GM12878 (cell line): ENCODE results near the gene RAB31.

Source experiments
- CTCF ChIP-seq, 3 experiments: IDR thresholded peaks in 2 of 3; conservative IDR thresholded peaks in 1 of 3; 2 replicates each; pipeline ENCODE4 v1.5.1; 2011; ENCODE audit warnings: low read depth in 3 of 3, low read length in 3 of 3, mild to moderate bottlenecking in 3 of 3, control low read depth in 2 of 3, moderate library complexity in 2 of 3, inconsistent platforms in 1 of 3, mixed read lengths in 1 of 3; ENCODE audit not compliant: control insufficient read depth in 2 of 3, insufficient read depth in 1 of 3; ENCODE audit errors: extremely low read depth in 1 of 3
- HDAC6 ChIP-seq: fragments of 200-600 bp; sonication (generic); IDR thresholded peaks from one replicate; pipeline ENCODE4 v1.8.0; 2017; ENCODE audit warnings: antibody characterized with exemption; ENCODE audit not compliant: unreplicated experiment
- MYC ChIP-seq: IDR thresholded peaks from 2 replicates; pipeline ENCODE4 v1.6.1; 2011; ENCODE audit warnings: mild to moderate bottlenecking, low read length, moderate library complexity, inconsistent platforms; ENCODE audit not compliant: insufficient read depth, insufficient replicate concordance, insufficient read length, severe bottlenecking
- RAD21 ChIP-seq: IDR thresholded peaks from 2 replicates; pipeline ENCODE4 v1.6.1; 2011; ENCODE audit warnings: mild to moderate bottlenecking, low read depth, low read length, moderate library complexity; ENCODE audit not compliant: insufficient read depth
- STAT3 ChIP-seq: IDR thresholded peaks from 2 replicates; pipeline ENCODE4 v1.6.1; 2011; ENCODE audit warnings: low read depth, low read length, improper control_type of control experiment
- TF ChIP-seq, protein P1 (sequence below): fragments of 450-650 bp; IDR thresholded peaks from 2 replicates; pipeline ENCODE4 v1.6.1; 2016; ENCODE audit warnings: mild to moderate bottlenecking, moderate library complexity, borderline replicate concordance

DNA sequence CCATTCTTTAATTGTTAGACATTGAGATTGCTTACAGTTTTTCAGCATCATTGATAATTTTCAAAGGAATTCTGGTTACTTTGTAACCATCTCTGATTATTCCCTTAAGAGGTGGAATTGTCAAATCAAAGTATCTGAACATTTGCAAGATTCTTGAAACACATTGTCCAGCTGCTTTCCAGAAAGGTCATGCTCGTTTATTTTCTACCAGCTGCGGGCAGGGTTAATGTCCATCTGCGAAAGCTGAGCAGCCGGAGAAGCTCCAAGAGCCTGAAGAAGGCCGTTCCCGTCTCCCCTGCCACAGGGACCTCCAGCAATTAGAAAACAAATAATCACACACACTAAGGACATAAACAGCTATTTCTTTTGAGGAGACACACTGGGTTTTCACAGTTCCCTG, 101.6 kb downstream of the RAB31 start:
- TF ChIP-seq RAD21 = no peak
- TF ChIP-seq CTCF (IDR thresholded peaks at IDR 0.05 in 2 of 3, conservative IDR thresholded peaks at IDR 0.05 in 1 of 3; ENCODE audit: control insufficient read depth in 2 of 3, extremely low read depth in 1 of 3, insufficient read depth in 1 of 3, low read depth in 3 of 3, low read length in 3 of 3) = no peak
- TF ChIP-seq, protein P1, sequence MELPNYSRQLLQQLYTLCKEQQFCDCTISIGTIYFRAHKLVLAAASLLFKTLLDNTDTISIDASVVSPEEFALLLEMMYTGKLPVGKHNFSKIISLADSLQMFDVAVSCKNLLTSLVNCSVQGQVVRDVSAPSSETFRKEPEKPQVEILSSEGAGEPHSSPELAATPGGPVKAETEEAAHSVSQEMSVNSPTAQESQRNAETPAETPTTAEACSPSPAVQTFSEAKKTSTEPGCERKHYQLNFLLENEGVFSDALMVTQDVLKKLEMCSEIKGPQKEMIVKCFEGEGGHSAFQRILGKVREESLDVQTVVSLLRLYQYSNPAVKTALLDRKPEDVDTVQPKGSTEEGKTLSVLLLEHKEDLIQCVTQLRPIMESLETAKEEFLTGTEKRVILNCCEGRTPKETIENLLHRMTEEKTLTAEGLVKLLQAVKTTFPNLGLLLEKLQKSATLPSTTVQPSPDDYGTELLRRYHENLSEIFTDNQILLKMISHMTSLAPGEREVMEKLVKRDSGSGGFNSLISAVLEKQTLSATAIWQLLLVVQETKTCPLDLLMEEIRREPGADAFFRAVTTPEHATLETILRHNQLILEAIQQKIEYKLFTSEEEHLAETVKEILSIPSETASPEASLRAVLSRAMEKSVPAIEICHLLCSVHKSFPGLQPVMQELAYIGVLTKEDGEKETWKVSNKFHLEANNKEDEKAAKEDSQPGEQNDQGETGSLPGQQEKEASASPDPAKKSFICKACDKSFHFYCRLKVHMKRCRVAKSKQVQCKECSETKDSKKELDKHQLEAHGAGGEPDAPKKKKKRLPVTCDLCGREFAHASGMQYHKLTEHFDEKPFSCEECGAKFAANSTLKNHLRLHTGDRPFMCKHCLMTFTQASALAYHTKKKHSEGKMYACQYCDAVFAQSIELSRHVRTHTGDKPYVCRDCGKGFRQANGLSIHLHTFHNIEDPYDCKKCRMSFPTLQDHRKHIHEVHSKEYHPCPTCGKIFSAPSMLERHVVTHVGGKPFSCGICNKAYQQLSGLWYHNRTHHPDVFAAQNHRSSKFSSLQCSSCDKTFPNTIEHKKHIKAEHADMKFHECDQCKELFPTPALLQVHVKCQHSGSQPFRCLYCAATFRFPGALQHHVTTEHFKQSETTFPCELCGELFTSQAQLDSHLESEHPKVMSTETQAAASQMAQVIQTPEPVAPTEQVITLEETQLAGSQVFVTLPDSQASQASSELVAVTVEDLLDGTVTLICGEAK = no peak
- no peak for TF ChIP-seq STAT3
- no peak for TF ChIP-seq HDAC6
- TF ChIP-seq MYC = no peak
